SK-N-MC (cell line): ENCODE data around the gene CD300LD.

Source experiments
- EZH2 ChIP-seq: fragments of 200-600 bp; sonication (generic); IDR thresholded peaks from one replicate; pipeline ENCODE4 v1.6.1; 2017; ENCODE audit warnings: antibody characterized with exemption
- FOXP2 ChIP-seq: optimal IDR thresholded peaks from 2 replicates; pipeline ENCODE3; 2011; ENCODE audit warnings: mild to moderate bottlenecking, moderate library complexity; ENCODE audit not compliant: insufficient read depth; ENCODE audit errors: extremely low read length, control extremely low read depth
- POLR2AphosphoS5 ChIP-seq: IDR thresholded peaks from 2 replicates; pipeline ENCODE4 v1.6.1; 2012; ENCODE audit warnings: mild to moderate bottlenecking, low read depth, low read length, borderline replicate concordance

DNA sequence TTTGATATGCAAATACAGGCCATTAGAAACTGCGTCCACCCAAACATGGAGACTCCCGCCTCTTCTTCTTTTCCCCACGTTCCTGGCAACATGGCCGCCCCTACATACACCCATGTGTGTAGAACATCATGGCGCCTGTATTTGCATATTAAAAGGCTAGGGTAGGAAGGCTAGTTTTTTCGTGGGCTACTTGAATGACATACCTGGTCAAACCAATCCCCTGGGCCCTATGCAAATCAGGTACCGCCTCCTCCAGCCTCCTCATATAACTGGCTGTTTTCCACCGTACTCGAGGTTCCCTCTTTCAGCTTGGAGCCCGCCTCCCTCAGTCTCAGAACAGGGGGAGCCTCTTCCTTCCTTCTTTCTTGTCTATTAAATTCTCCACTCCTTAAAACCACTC, 60.0 kb downstream of the CD300LD start:
- TF ChIP-seq POLR2AphosphoS5 (no peak), EZH2 (no peak), FOXP2 (no peak)
